NCI-H2196 treated with DMSO at 0.1 percent for 48 hours (cell line): ENCODE measurements around the gene ZFP1.

Experiments used
- DNase-seq: peaks from one replicate; lab custom pipeline; 2025; ENCODE audit not compliant: unreplicated experiment; lab: John Stamatoyannopoulos, UW

ZFP1 gene

GRCh38 chr16:75147968-75148310 lies 385 bp upstream of the ZFP1 start:
- no peak for DNase-seq

- DNase-seq: no peak
Measured at GRCh38 chr16:75151798-75152197, 3.5 kb downstream of the ZFP1 start.

GRCh38 chr16:75152635-75153034 lies 4.3 kb downstream of the ZFP1 start:
- DNase-seq: no peak

- DNase-seq: no peak
Measured at GRCh38 chr16:75160386-75160785, 12.1 kb downstream of the ZFP1 start.

GRCh38 chr16:75169899-75170405 lies 21.6 kb downstream of the ZFP1 start:
- DNase-seq: no peak

GRCh38 chr16:75172578-75172977 lies 24.3 kb downstream of the ZFP1 start:
- DNase-seq: no peak

DNA sequence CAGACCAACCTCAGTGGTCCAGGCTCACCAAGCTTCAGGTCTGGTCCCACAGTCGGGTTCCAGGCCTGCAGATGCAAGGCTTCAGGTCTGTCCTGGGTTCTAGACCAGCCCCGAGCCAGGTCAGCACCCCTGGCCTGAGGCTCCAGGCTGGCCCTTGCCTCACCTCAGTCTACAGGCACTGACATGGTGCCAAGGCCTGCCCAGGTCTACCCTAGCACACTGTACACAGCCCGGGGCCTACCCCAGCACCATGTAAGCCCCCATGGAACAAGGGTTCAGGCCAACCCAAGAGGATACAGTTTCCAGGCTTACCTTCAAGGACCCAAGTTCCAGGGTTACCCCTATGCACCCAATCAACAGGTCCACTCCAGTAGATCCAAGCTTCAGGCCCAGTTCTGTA lies 26.8 kb downstream of the ZFP1 start:
- DNase-seq: no peak

GRCh38 chr16:75176926-75177325 lies 28.6 kb downstream of the ZFP1 start:
- DNase-seq: no peak

DNA sequence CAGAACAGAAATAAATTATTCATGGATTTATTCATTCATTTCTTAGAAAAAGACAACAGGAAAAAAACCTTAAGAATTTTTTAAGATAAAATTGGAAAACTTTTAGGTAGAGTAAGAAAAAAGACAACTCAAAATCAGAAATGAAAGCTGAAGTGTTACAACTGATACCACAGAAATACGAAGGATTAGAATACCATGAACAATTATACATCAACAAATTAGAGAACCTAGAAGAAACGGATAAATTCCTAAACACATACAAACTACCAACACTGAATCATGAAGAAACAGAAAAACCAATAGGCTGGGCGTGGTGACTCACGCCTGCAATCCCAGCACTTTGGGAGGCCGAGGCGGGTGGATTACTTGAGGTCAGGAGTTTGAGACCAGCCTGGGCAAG lies 30.9 kb downstream of the ZFP1 start:
- no peak for DNase-seq

GRCh38 chr16:75181630-75182029 lies 33.3 kb downstream of the ZFP1 start:
- no peak for DNase-seq

DNA sequence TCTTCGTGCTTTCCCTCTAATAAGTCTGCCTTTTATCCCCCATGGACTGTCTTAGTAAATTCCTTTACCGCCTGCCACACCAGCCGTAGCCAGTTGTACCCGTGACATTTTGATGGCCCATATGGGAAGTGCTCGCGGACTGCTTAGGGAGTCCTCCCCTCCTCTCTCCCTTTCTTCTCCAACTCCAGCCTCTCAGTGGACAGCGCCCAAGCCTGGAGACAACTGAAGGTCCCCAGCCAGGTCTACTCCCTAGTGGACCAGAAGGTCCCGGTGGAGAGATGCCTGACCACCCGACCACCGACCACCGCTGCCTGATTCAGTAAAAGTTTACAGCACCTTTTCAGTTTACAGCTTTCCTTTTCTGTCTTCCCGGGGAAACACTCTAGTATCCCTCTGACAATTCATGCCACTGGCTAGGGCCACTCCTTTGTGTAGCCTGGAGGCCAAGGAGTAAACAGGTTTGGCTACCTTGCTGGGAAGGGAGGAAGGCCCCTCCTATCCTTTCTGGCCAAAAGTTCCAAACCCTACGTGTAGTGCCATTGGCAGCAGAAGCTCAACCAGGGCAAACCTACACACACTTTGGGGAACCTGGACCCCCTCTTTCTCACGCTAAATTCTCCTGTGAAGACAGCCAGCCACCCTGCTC lies 40.6 kb downstream of the ZFP1 start:
- DNase-seq: no peak

DNA sequence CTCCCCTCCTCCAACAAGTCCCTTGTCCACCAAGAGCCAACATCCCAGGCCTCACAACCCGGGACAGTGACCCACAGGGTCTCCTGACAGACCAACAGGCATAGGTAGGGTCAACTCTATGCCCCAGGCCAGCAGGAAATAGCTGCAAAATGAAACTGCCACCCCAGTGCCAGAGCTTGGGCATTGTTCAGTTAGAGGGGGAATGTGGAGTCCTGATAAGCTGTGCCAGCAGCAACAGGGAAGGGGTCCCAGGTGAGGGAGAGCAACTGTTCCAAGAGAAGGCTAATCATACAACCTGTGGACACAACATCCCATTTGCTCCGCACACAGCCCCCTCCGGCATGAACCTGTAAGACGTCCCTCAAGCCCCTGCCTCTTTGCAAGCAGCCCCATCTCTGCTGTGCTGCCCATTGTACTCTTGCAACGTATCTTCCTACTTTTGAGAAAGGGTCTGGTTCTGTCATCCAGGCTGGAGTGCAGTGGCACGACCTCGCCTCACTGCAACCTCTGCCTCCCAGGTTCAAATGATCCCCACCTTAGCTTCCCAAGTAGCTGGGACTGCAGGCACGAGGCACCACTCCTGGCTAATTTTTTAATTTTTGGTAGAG lies 41.4 kb downstream of the ZFP1 start:
- DNase-seq: no peak

- DNase-seq: no peak
Measured at GRCh38 chr16:75192606-75193264, 44.4 kb downstream of the ZFP1 start.

DNA sequence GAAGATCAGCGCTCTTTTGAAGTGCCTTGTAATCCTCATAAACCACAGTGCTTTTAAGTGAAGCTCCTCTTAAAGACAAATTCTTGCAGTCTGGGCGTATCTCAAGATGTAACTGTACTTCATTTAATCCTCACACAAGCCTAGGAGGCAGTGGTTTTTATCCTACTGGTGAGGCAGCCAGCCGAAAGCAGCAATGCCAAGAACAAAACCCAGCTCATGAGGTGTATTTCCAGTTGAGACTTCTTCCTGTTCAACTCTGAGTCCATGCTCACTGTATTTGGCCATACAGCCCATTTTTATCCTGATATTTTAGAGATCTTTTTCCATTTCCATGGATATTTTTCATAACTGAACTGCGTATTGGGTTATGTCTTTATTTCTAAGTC lies 44.9 kb downstream of the ZFP1 start:
- no peak for DNase-seq

- no peak for DNase-seq
Measured at GRCh38 chr16:75193730-75194444, 45.6 kb downstream of the ZFP1 start.

DNA sequence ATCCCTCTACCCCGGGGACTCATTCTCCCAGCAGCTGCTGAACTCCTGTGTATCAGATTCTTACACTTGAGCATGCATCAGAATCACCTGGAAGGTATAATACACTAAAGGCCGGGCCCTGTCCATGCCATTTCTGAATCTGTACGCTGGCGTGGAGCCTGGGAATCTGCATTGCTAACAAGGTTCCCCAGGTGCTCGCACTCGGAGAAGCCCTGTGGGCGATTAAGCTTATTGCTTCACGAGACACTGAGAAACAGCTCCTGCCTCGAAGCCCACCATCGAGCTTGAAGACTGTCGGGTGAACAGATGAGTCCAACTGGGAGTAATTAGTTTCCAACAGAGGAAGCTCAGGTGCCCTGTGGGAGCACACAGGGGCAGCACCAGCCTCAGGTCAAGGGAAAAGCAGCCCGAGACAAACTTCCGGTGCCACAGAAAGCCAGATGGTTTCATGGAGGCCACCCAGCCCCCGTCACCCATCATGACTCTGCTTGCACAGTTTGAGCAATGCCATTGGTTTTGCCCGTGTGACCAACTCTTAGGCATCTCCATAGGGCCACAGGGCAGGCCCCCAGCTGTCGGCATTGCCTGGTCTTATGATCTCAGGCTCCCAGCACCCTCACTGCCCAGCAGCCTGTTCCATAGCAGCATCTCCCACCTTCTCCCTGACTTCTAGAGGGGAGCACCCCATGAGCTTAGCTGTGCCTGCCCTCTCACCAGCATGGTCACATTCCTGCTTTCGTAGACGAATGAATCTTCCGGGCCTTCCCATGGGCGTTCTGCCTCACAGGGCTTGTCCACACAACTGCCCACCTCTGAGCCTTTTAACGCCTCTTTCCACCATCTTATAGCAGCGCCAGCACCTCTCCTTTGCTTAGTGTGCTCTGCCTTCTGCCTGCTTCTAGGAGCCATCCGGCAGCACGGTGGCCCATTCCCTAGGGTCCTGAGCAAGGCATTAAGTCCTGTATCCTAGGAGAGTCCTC lies 47.8 kb downstream of the ZFP1 start:
- no peak for DNase-seq

DNA sequence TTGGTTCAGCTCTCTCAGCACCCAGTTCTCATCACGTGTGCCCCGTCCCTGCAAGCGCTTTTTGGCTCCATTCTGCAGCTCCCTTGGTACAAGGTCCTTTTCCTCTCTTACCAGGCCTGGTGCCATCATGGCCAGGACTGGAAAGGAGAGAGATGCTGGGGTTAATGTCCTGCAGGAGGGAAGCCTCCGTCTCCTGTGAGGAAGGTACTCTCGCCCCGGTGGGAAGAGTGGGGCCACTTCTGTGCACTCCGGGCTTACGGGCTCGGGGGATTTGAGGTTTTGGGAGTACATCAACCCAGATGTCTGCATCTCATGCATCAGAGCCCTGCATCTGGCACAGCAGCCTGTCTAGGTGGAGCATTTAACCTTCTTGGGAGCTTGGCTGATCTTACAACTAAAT lies 48.5 kb downstream of the ZFP1 start:
- no peak for DNase-seq

- no peak for DNase-seq
Measured at GRCh38 chr16:75197522-75198134, 49.3 kb downstream of the ZFP1 start.

DNA sequence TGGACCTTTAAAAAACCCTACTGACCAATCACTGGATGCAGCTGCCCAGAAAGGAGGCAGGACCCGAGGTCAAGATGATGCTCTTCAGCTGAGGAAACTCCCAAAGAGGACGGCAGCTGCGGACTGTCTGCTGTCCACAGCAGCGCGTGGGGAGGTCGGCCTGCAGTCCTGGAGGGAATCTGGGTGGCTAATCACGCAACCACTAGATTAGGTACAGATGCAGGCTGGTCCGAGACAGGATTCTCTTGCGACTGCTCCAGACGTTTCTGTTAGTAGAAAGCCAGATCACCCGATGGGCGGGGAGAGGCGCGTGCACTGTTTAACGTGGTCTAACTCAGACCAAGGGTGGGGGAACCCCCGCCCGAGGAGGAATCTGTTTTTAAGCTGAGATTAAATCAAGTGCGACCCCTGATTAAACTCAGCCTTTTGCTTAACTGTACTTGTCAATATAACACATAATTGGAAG lies 49.8 kb downstream of the ZFP1 start:
- no peak for DNase-seq

DNA sequence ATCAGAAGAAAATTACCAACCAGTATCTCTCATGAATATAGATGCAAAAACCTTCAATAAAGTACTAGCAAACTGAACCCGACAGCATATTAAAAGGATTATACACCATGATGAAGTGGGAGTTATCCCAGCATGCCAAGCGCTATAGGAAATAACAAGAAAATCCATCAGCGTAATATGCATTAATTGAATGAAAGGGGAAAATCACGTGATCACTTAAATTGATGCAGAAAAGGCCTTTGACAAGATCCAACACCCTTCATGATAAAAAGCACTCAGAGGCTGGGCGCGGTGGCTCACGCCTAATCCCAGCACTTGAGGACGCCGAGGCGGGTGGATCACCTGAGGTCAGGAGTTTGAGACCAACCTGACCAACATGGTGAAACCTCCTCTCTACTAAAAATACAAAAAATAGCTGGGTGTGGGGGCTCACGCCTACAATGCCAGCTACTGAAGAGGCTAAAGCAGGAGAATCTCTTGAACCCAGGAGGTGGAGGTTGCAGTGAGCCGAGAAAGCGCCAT lies 53.8 kb downstream of the ZFP1 start:
- no peak for DNase-seq
